ENCODE results near the gene CCDC28B.

DNA sequence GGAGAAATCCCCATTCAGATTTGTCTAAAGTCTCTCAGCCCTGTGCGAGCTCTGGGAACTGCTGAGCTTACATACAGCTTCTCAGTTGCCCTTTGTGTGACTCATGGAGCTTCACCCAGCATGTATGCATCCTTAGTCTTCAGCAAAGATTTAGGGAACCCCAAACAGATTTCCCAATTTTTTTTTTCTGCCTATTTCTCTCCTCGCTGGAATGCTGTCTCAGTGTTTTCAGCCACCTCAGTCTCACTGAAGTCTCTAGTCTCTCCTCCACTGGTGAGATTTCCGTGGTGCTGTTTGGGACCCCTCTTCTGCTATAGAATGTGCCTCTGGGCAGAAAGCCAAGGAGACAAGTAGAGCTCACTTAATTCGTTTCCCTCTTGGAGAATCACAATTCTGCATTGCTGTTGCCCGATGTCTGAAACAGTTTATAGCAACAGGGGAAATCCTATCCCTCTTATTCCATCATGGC, 49.0 kb upstream of the CCDC28B start:
- TF ChIP-seq, protein P1, sequence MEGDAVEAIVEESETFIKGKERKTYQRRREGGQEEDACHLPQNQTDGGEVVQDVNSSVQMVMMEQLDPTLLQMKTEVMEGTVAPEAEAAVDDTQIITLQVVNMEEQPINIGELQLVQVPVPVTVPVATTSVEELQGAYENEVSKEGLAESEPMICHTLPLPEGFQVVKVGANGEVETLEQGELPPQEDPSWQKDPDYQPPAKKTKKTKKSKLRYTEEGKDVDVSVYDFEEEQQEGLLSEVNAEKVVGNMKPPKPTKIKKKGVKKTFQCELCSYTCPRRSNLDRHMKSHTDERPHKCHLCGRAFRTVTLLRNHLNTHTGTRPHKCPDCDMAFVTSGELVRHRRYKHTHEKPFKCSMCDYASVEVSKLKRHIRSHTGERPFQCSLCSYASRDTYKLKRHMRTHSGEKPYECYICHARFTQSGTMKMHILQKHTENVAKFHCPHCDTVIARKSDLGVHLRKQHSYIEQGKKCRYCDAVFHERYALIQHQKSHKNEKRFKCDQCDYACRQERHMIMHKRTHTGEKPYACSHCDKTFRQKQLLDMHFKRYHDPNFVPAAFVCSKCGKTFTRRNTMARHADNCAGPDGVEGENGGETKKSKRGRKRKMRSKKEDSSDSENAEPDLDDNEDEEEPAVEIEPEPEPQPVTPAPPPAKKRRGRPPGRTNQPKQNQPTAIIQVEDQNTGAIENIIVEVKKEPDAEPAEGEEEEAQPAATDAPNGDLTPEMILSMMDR (IDR thresholded peaks at IDR 0.05), result no peak
- TF ChIP-seq POLR2A (IDR thresholded peaks at IDR 0.05) (no peak), EP300 (IDR thresholded peaks at IDR 0.05) (no peak)

All from ovary (tissue), 3 donors.